Measurements from ENCODE around the gene EDDM3A.

- TF ChIP-seq, protein P1, sequence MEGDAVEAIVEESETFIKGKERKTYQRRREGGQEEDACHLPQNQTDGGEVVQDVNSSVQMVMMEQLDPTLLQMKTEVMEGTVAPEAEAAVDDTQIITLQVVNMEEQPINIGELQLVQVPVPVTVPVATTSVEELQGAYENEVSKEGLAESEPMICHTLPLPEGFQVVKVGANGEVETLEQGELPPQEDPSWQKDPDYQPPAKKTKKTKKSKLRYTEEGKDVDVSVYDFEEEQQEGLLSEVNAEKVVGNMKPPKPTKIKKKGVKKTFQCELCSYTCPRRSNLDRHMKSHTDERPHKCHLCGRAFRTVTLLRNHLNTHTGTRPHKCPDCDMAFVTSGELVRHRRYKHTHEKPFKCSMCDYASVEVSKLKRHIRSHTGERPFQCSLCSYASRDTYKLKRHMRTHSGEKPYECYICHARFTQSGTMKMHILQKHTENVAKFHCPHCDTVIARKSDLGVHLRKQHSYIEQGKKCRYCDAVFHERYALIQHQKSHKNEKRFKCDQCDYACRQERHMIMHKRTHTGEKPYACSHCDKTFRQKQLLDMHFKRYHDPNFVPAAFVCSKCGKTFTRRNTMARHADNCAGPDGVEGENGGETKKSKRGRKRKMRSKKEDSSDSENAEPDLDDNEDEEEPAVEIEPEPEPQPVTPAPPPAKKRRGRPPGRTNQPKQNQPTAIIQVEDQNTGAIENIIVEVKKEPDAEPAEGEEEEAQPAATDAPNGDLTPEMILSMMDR (conservative IDR thresholded peaks at IDR 0.05): no peak
- no peak for TF ChIP-seq EZH2 (IDR thresholded peaks at IDR 0.05; ENCODE audit: low read depth)
Measured at GRCh38 chr14:20698934-20699333, 46.8 kb upstream of the EDDM3A start.

Measured in PC-9 (cell line).